ENCODE measurements around the gene MTERF1.

The MTERF1 gene

GRCh38 chr7:91832493-91833045 is 47.9 kb downstream of the MTERF1 start:
- no peak for DNase-seq

- DNase-seq = no peak
Measured at GRCh38 chr7:91827169-91827568, 53.3 kb downstream of the MTERF1 start.

GRCh38 chr7:91826377-91826776 is 54.1 kb downstream of the MTERF1 start:
- no peak for DNase-seq

GRCh38 chr7:91824201-91824600 is 56.3 kb downstream of the MTERF1 start:
- no peak for DNase-seq

Data from effector CD8-positive, alpha-beta T cell (primary cell).